GM12892 (cell line): ENCODE measurements around the gene RAET1L.

Source experiments
- POLR2A ChIP-seq: IDR thresholded peaks from 2 replicates; pipeline ENCODE4 v1.6.1; 2011; ENCODE audit warnings: low read depth, low read length, control low read depth
- POLR2AphosphoS5 ChIP-seq: IDR thresholded peaks from 2 replicates; pipeline ENCODE4 v1.6.1; 2011; ENCODE audit warnings: low read depth, low read length, control low read depth
- TAF1 ChIP-seq: IDR thresholded peaks from 2 replicates; pipeline ENCODE4 v1.6.1; 2011; ENCODE audit warnings: low read depth, mild to moderate bottlenecking, control low read depth, low read length, borderline replicate concordance

DNA sequence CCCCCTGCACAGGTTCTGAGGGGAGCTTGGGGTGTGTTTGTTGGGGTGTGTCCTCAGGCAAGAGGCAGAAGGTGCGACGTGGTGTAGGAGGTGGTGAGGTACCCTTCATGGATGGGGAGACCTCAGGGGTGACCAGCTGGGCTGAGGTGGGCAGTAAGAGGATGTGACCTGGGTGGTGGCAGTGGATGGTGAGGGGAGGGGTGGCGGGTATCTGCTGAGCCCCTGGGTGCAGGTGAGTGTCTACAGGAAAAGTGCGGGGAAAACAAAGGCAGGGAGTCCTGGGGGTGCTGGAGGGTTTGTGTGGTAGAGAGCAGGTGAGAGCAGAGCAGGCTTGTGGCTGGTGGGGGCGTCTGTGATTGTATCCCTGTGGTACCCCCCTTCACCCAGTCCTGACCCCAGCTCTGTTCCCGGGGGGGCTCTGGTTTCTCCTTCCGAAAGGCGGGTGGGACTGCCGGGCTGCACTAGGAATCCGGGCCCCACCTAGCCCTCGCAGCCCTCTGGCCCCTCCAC, 631 bp downstream of the RAET1L start:
- TF ChIP-seq POLR2A, result no peak
- TF ChIP-seq POLR2AphosphoS5, result no peak
- TF ChIP-seq TAF1, result no peak
